Measurements from ENCODE around the gene SMS.

SMS gene

GRCh38 chrX:21991504-21991903, 51.0 kb downstream of the SMS start:
- Histone ChIP-seq H3K4me1 (ENCODE audit: control insufficient read depth in 1 of 2, insufficient read depth in 2 of 2, low read length in 2 of 2) (no peaks in the 10 kb centered on the region), H3K4me3 (ENCODE audit: low read depth in 1 of 2, low read length in 2 of 2) (no peak overlapping the region), H3K9me3 (ENCODE audit: control insufficient read depth in 1 of 2, low read length in 2 of 2) (no peaks in the 10 kb centered on the region), H3K27ac (ENCODE audit: low read depth, low read length) (no peak overlapping the region), H3K27me3 (ENCODE audit: control insufficient read depth in 1 of 2, insufficient read depth in 2 of 2, low read length in 2 of 2) (no peaks in the 10 kb centered on the region), H3K9ac (ENCODE audit: low read depth in 1 of 2, low read length in 2 of 2) (no peak overlapping the region), H3K36me3 (ENCODE audit: control insufficient read depth in 1 of 2, insufficient read depth in 2 of 2, low read length in 2 of 2) (peaks cover 2 to 18% of the 10 kb centered on the region in 2 donors)

- H3K36me3 ChIP-seq (ENCODE audit: control insufficient read depth in 1 of 2, insufficient read depth in 2 of 2, low read length in 2 of 2) = peaks cover 2 to 7% of the 10 kb centered on the region in 2 donors
- no peak overlapping the region for H3K27ac ChIP-seq (ENCODE audit: low read depth, low read length)
- H3K9me3 ChIP-seq (ENCODE audit: control insufficient read depth in 1 of 2, low read length in 2 of 2) = no peaks in the 10 kb centered on the region
- peaks cover 0 to 4% of the 10 kb centered on the region in 2 donors for H3K4me1 ChIP-seq (ENCODE audit: control insufficient read depth in 1 of 2, insufficient read depth in 2 of 2, low read length in 2 of 2)
- H3K9ac ChIP-seq (ENCODE audit: low read depth in 1 of 2, low read length in 2 of 2) = no peak overlapping the region
- no peak overlapping the region for H3K4me3 ChIP-seq (ENCODE audit: low read depth in 1 of 2, low read length in 2 of 2)
- H3K27me3 ChIP-seq (ENCODE audit: control insufficient read depth in 1 of 2, insufficient read depth in 2 of 2, low read length in 2 of 2) = no peaks in the 10 kb centered on the region
Observed at GRCh38 chrX:21993265-21993664, 52.8 kb downstream of the SMS start.

- no peak overlapping the region for H3K27ac ChIP-seq (ENCODE audit: low read depth, low read length)
Observed at GRCh38 chrX:21996872-21997455, 56.5 kb downstream of the SMS start.

GRCh38 chrX:21998037-21998436, 57.5 kb downstream of the SMS start:
- H3K27ac ChIP-seq (ENCODE audit: low read depth, low read length) = no peak overlapping the region

More at GRCh38 chrX:21996872-21997455, 56.5 kb downstream of the SMS start:
- Histone ChIP-seq H3K9ac (ENCODE audit: low read depth in 1 of 2, low read length in 2 of 2) (no peak overlapping the region), H3K27me3 (ENCODE audit: control insufficient read depth in 1 of 2, insufficient read depth in 2 of 2, low read length in 2 of 2) (no peaks in the 10 kb centered on the region), H3K4me1 (ENCODE audit: control insufficient read depth in 1 of 2, insufficient read depth in 2 of 2, low read length in 2 of 2) (peaks cover 0 to 4% of the 10 kb centered on the region in 2 donors), H3K9me3 (ENCODE audit: control insufficient read depth in 1 of 2, low read length in 2 of 2) (no peaks in the 10 kb centered on the region), H3K4me3 (ENCODE audit: low read depth in 1 of 2, low read length in 2 of 2) (no peak overlapping the region), H3K36me3 (ENCODE audit: control insufficient read depth in 1 of 2, insufficient read depth in 2 of 2, low read length in 2 of 2) (peaks cover 2 to 7% of the 10 kb centered on the region in 2 donors)

GRCh38 chrX:22004866-22005265, 64.4 kb downstream of the SMS start:
- no peaks in the 10 kb centered on the region for H3K36me3 ChIP-seq (ENCODE audit: control insufficient read depth in 1 of 2, insufficient read depth in 2 of 2, low read length in 2 of 2)
- H3K9me3 ChIP-seq (ENCODE audit: control insufficient read depth in 1 of 2, low read length in 2 of 2) = no peaks in the 10 kb centered on the region
- no peak overlapping the region for H3K4me3 ChIP-seq (ENCODE audit: low read depth in 1 of 2, low read length in 2 of 2)
- no peak overlapping the region for H3K27ac ChIP-seq (ENCODE audit: low read depth, low read length)
- H3K4me1 ChIP-seq (ENCODE audit: control insufficient read depth in 1 of 2, insufficient read depth in 2 of 2, low read length in 2 of 2) = no peaks in the 10 kb centered on the region
- H3K27me3 ChIP-seq (ENCODE audit: control insufficient read depth in 1 of 2, insufficient read depth in 2 of 2, low read length in 2 of 2) = no peaks in the 10 kb centered on the region
- H3K9ac ChIP-seq (ENCODE audit: low read depth in 1 of 2, low read length in 2 of 2) = no peak overlapping the region

More at GRCh38 chrX:21998037-21998436, 57.5 kb downstream of the SMS start:
- Histone ChIP-seq H3K9ac (ENCODE audit: low read depth in 1 of 2, low read length in 2 of 2) (no peak overlapping the region), H3K4me3 (ENCODE audit: low read depth in 1 of 2, low read length in 2 of 2) (no peak overlapping the region), H3K9me3 (ENCODE audit: control insufficient read depth in 1 of 2, low read length in 2 of 2) (no peaks in the 10 kb centered on the region), H3K4me1 (ENCODE audit: control insufficient read depth in 1 of 2, insufficient read depth in 2 of 2, low read length in 2 of 2) (peaks cover 0 to 4% of the 10 kb centered on the region in 2 donors), H3K36me3 (ENCODE audit: control insufficient read depth in 1 of 2, insufficient read depth in 2 of 2, low read length in 2 of 2) (peaks cover 2 to 5% of the 10 kb centered on the region in 2 donors), H3K27me3 (ENCODE audit: control insufficient read depth in 1 of 2, insufficient read depth in 2 of 2, low read length in 2 of 2) (no peaks in the 10 kb centered on the region)

- Histone ChIP-seq H3K9me3 (ENCODE audit: control insufficient read depth in 1 of 2, low read length in 2 of 2) (no peaks in the 10 kb centered on the region), H3K36me3 (ENCODE audit: control insufficient read depth in 1 of 2, insufficient read depth in 2 of 2, low read length in 2 of 2) (no peaks in the 10 kb centered on the region), H3K27ac (ENCODE audit: low read depth, low read length) (no peak overlapping the region), H3K9ac (ENCODE audit: low read depth in 1 of 2, low read length in 2 of 2) (no peak overlapping the region), H3K4me1 (ENCODE audit: control insufficient read depth in 1 of 2, insufficient read depth in 2 of 2, low read length in 2 of 2) (no peaks in the 10 kb centered on the region), H3K4me3 (ENCODE audit: low read depth in 1 of 2, low read length in 2 of 2) (no peak overlapping the region), H3K27me3 (ENCODE audit: control insufficient read depth in 1 of 2, insufficient read depth in 2 of 2, low read length in 2 of 2) (no peaks in the 10 kb centered on the region)
Observed at GRCh38 chrX:22012051-22012450, 71.5 kb downstream of the SMS start.

GRCh38 chrX:22012931-22013330, 72.4 kb downstream of the SMS start:
- H3K4me1 ChIP-seq (ENCODE audit: control insufficient read depth in 1 of 2, insufficient read depth in 2 of 2, low read length in 2 of 2) = no peaks in the 10 kb centered on the region
- H3K27ac ChIP-seq (ENCODE audit: low read depth, low read length) = no peak overlapping the region
- H3K9ac ChIP-seq (ENCODE audit: low read depth in 1 of 2, low read length in 2 of 2) = no peak overlapping the region
- no peaks in the 10 kb centered on the region for H3K36me3 ChIP-seq (ENCODE audit: control insufficient read depth in 1 of 2, insufficient read depth in 2 of 2, low read length in 2 of 2)
- no peaks in the 10 kb centered on the region for H3K27me3 ChIP-seq (ENCODE audit: control insufficient read depth in 1 of 2, insufficient read depth in 2 of 2, low read length in 2 of 2)
- no peaks in the 10 kb centered on the region for H3K9me3 ChIP-seq (ENCODE audit: control insufficient read depth in 1 of 2, low read length in 2 of 2)
- no peak overlapping the region for H3K4me3 ChIP-seq (ENCODE audit: low read depth in 1 of 2, low read length in 2 of 2)

- Histone ChIP-seq H3K27me3 (ENCODE audit: control insufficient read depth in 1 of 2, insufficient read depth in 2 of 2, low read length in 2 of 2) (no peaks in the 10 kb centered on the region), H3K4me1 (ENCODE audit: control insufficient read depth in 1 of 2, insufficient read depth in 2 of 2, low read length in 2 of 2) (no peaks in the 10 kb centered on the region), H3K9me3 (ENCODE audit: control insufficient read depth in 1 of 2, low read length in 2 of 2) (no peaks in the 10 kb centered on the region), H3K36me3 (ENCODE audit: control insufficient read depth in 1 of 2, insufficient read depth in 2 of 2, low read length in 2 of 2) (no peaks in the 10 kb centered on the region), H3K27ac (ENCODE audit: low read depth, low read length) (no peak overlapping the region), H3K4me3 (ENCODE audit: low read depth in 1 of 2, low read length in 2 of 2) (no peak overlapping the region), H3K9ac (ENCODE audit: low read depth in 1 of 2, low read length in 2 of 2) (no peak overlapping the region)
Observed at GRCh38 chrX:22015139-22015750, 74.7 kb downstream of the SMS start.

GRCh38 chrX:22021751-22022324, 81.3 kb downstream of the SMS start:
- Histone ChIP-seq H3K4me1 (ENCODE audit: control insufficient read depth in 1 of 2, insufficient read depth in 2 of 2, low read length in 2 of 2) (peaks cover 0 to 10% of the 10 kb centered on the region in 2 donors), H3K9me3 (ENCODE audit: control insufficient read depth in 1 of 2, low read length in 2 of 2) (no peaks in the 10 kb centered on the region), H3K27me3 (ENCODE audit: control insufficient read depth in 1 of 2, insufficient read depth in 2 of 2, low read length in 2 of 2) (no peaks in the 10 kb centered on the region), H3K36me3 (ENCODE audit: control insufficient read depth in 1 of 2, insufficient read depth in 2 of 2, low read length in 2 of 2) (no peaks in the 10 kb centered on the region), H3K4me3 (ENCODE audit: low read depth in 1 of 2, low read length in 2 of 2) (no peak overlapping the region), H3K27ac (ENCODE audit: low read depth, low read length) (no peak overlapping the region), H3K9ac (ENCODE audit: low read depth in 1 of 2, low read length in 2 of 2) (no peak overlapping the region)

GRCh38 chrX:22024577-22024976, 84.1 kb downstream of the SMS start:
- H3K27me3 ChIP-seq (ENCODE audit: control insufficient read depth in 1 of 2, insufficient read depth in 2 of 2, low read length in 2 of 2) = no peaks in the 10 kb centered on the region
- no peaks in the 10 kb centered on the region for H3K9me3 ChIP-seq (ENCODE audit: control insufficient read depth in 1 of 2, low read length in 2 of 2)
- H3K4me3 ChIP-seq (ENCODE audit: low read depth in 1 of 2, low read length in 2 of 2) = no peak overlapping the region
- H3K9ac ChIP-seq (ENCODE audit: low read depth in 1 of 2, low read length in 2 of 2) = no peak overlapping the region
- H3K4me1 ChIP-seq (ENCODE audit: control insufficient read depth in 1 of 2, insufficient read depth in 2 of 2, low read length in 2 of 2) = peaks cover 0 to 11% of the 10 kb centered on the region in 2 donors
- H3K27ac ChIP-seq (ENCODE audit: low read depth, low read length) = no peak overlapping the region
- H3K36me3 ChIP-seq (ENCODE audit: control insufficient read depth in 1 of 2, insufficient read depth in 2 of 2, low read length in 2 of 2) = no peaks in the 10 kb centered on the region

All from duodenal mucosa (tissue), 2 donors.